ENCODE measurements around the gene INTS3. TPM values are rescaled to one million over a fixed set of nuclear protein-coding genes. Genes with fewer than 3 reads are reported as not detected.

Gene INTS3
- polyA plus RNA-seq, 4 donors, result 14.9 to 52.6 (median 22.6) TPM

Other genes with a start within 250 kb of the INTS3 start
- 1,000 to 10,000 TPM in 3 of 4 donors, 100 to 1,000 TPM in 1; 313 to 4,929 (median 1,988) TPM for gene S100A6, start 192.1 kb upstream of the INTS3 start, polyA plus RNA-seq
- under 1 TPM in 1 of 4 donors, not detected in 3; 0.18 TPM for gene S100A5, start 187.1 kb upstream of the INTS3 start, polyA plus RNA-seq
- gene S100A4, start 182.2 kb upstream of the INTS3 start, polyA plus RNA-seq, result 100 to 1,000 TPM in 2 of 4 donors, 10 to 100 TPM in 1, 1 to 10 TPM in 1; 7.6 to 230 (median 78.7) TPM
- gene S100A3, start 178.8 kb upstream of the INTS3 start, polyA plus RNA-seq, result 1 to 10 TPM in 2 of 4 donors, under 1 TPM in 1, not detected in 1; 0.06 to 4.3 (median 2.1) TPM
- 1 to 10 TPM in 3 of 4 donors, under 1 TPM in 1; 0.43 to 9.8 (median 4.5) TPM for gene S100A2, start 162.2 kb upstream of the INTS3 start, polyA plus RNA-seq
- gene S100A16, start 114.9 kb upstream of the INTS3 start, polyA plus RNA-seq, result 100 to 1,000 TPM; 122 to 389 (median 315) TPM
- 100 to 1,000 TPM; 356 to 952 (median 630) TPM for gene S100A14, start 111.7 kb upstream of the INTS3 start, polyA plus RNA-seq
- 100 to 1,000 TPM in 2 of 4 donors, 10 to 100 TPM in 2; 50.1 to 132 (median 83.1) TPM for gene S100A13, start 100.5 kb upstream of the INTS3 start, polyA plus RNA-seq
- 10 to 100 TPM in 1 of 4 donors, 1 to 10 TPM in 3; 2.7 to 13.5 (median 3.5) TPM for gene S100A1, start 99.6 kb upstream of the INTS3 start, polyA plus RNA-seq
- 10 to 100 TPM; 40.3 to 98.4 (median 49.4) TPM for gene CHTOP, start 94.0 kb upstream of the INTS3 start, polyA plus RNA-seq
- 10 to 100 TPM; 23.9 to 29.2 (median 26.5) TPM for gene SNAPIN, start 69.3 kb upstream of the INTS3 start, polyA plus RNA-seq
- gene ILF2, start 57.1 kb upstream of the INTS3 start, polyA plus RNA-seq, result 100 to 1,000 TPM in 2 of 4 donors, 10 to 100 TPM in 2; 58.1 to 145 (median 109) TPM
- 10 to 100 TPM in 1 of 4 donors, 1 to 10 TPM in 1, under 1 TPM in 2; 0.22 to 18.1 (median 1.4) TPM for gene NPR1, start 49.4 kb upstream of the INTS3 start, polyA plus RNA-seq
- gene SLC27A3, start 47.4 kb downstream of the INTS3 start, polyA plus RNA-seq, result 10 to 100 TPM in 2 of 4 donors, 1 to 10 TPM in 2; 5.4 to 50.4 (median 16.9) TPM
- 10 to 100 TPM in 1 of 4 donors, 1 to 10 TPM in 3; 2.9 to 11.3 (median 4.0) TPM for gene GATAD2B, start 194.9 kb downstream of the INTS3 start, polyA plus RNA-seq
- gene DENND4B, start 218.7 kb downstream of the INTS3 start, polyA plus RNA-seq, result 10 to 100 TPM; 18.9 to 35.6 (median 20.3) TPM
- gene CRTC2, start 230.6 kb downstream of the INTS3 start, polyA plus RNA-seq, result 10 to 100 TPM; 21.7 to 49.4 (median 33.3) TPM
- gene SLC39A1, start 235.5 kb downstream of the INTS3 start, polyA plus RNA-seq, result 100 to 1,000 TPM in 1 of 4 donors, 10 to 100 TPM in 3; 23.7 to 100 (median 65.4) TPM
- 10 to 100 TPM in 2 of 4 donors, 1 to 10 TPM in 2; 5.8 to 24.1 (median 11.7) TPM for gene CREB3L4, start 239.9 kb downstream of the INTS3 start, polyA plus RNA-seq
- gene JTB, start 249.6 kb downstream of the INTS3 start, polyA plus RNA-seq, result 100 to 1,000 TPM; 139 to 307 (median 237) TPM